ENCODE data around the gene LINS1.

The LINS1 gene

GRCh38 chr15:100544946-100545345 is 57.0 kb downstream of the LINS1 start:
- no peaks in the 10 kb centered on the region for H3K4me1 ChIP-seq (ENCODE audit: control insufficient read depth, low read depth, low read length)
- no peak overlapping the region for H3K9ac ChIP-seq (ENCODE audit: low read length)
- H3K9me3 ChIP-seq (ENCODE audit: control insufficient read depth, low read depth, low read length), result no peaks in the 10 kb centered on the region
- H3K4me3 ChIP-seq (ENCODE audit: low read length), result no peak overlapping the region
- H3K27me3 ChIP-seq (ENCODE audit: control insufficient read depth, insufficient read depth, low read length), result no peaks in the 10 kb centered on the region
- H3K36me3 ChIP-seq (ENCODE audit: control insufficient read depth, low read depth, low read length), result no peaks in the 10 kb centered on the region
- H3K27ac ChIP-seq (ENCODE audit: low read length), result no peak overlapping the region

DNA sequence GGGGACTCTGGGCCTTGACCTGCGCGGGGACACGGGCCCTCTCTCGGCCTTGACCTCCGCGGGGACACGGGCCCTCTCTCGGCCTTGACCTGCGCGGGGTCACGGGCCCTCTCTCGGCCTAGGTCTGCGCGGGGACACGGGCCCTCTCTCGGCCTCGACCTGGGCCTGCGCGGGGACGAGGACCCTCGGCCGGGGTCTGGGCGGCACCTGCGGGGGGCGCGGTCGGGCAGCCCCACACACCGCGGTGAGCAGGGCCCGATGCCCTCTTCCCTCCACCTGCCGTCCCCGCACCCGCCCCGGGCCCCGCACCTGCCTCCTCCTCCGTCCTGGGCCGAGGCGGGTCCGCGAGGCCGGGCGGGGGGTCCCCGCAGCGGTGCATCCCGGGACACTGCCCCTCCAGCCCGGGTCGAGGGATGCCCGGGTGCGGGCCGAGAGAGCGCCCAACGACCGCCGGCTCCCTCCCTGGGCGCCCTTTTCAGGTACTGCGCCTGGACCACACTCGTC is 57.6 kb downstream of the LINS1 start:
- H3K4me1 ChIP-seq (ENCODE audit: control insufficient read depth, low read depth, low read length), result no peaks in the 10 kb centered on the region
- no peak overlapping the region for H3K9ac ChIP-seq (ENCODE audit: low read length)
- no peaks in the 10 kb centered on the region for H3K36me3 ChIP-seq (ENCODE audit: control insufficient read depth, low read depth, low read length)
- H3K27ac ChIP-seq (ENCODE audit: low read length), result no peak overlapping the region
- H3K9me3 ChIP-seq (ENCODE audit: control insufficient read depth, low read depth, low read length), result no peaks in the 10 kb centered on the region
- H3K4me3 ChIP-seq (ENCODE audit: low read length), result no peak overlapping the region
- H3K27me3 ChIP-seq (ENCODE audit: control insufficient read depth, insufficient read depth, low read length), result no peaks in the 10 kb centered on the region

DNA sequence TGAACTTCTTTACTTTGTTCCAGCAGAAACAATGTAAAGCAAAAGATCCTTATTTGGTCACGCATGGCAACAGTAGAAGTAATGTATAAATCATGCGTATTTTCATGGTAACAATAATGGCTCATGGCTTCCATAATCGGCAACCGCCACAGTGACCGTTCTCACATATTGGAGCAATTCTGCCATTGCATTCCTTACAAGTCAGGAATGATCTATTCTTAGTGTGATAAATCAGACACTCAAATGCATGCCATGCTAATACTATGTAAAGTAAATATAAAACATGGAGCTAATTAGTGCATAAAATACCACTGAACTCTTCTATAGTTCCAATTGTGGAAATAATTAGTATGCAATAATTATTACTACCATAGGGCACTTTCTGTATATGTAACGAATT is 59.7 kb downstream of the LINS1 start:
- H3K4me1 ChIP-seq (ENCODE audit: control insufficient read depth, low read depth, low read length), result no peaks in the 10 kb centered on the region
- no peak overlapping the region for H3K4me3 ChIP-seq (ENCODE audit: low read length)
- H3K9me3 ChIP-seq (ENCODE audit: control insufficient read depth, low read depth, low read length), result no peaks in the 10 kb centered on the region
- H3K27me3 ChIP-seq (ENCODE audit: control insufficient read depth, insufficient read depth, low read length), result no peaks in the 10 kb centered on the region
- H3K9ac ChIP-seq (ENCODE audit: low read length), result no peak overlapping the region
- no peak overlapping the region for H3K27ac ChIP-seq (ENCODE audit: low read length)
- H3K36me3 ChIP-seq (ENCODE audit: control insufficient read depth, low read depth, low read length), result no peaks in the 10 kb centered on the region

GRCh38 chr15:100537331-100537730 is 64.7 kb downstream of the LINS1 start:
- H3K27ac ChIP-seq (ENCODE audit: low read length), result no peak overlapping the region
- no peaks in the 10 kb centered on the region for H3K36me3 ChIP-seq (ENCODE audit: control insufficient read depth, low read depth, low read length)
- H3K4me1 ChIP-seq (ENCODE audit: control insufficient read depth, low read depth, low read length), result no peaks in the 10 kb centered on the region
- no peaks in the 10 kb centered on the region for H3K9me3 ChIP-seq (ENCODE audit: control insufficient read depth, low read depth, low read length)
- no peaks in the 10 kb centered on the region for H3K27me3 ChIP-seq (ENCODE audit: control insufficient read depth, insufficient read depth, low read length)
- no peak overlapping the region for H3K4me3 ChIP-seq (ENCODE audit: low read length)
- no peak overlapping the region for H3K9ac ChIP-seq (ENCODE audit: low read length)

GRCh38 chr15:100536733-100537132 is 65.3 kb downstream of the LINS1 start:
- H3K4me1 ChIP-seq (ENCODE audit: control insufficient read depth, low read depth, low read length), result no peaks in the 10 kb centered on the region
- H3K27me3 ChIP-seq (ENCODE audit: control insufficient read depth, insufficient read depth, low read length), result no peaks in the 10 kb centered on the region
- H3K9ac ChIP-seq (ENCODE audit: low read length), result no peak overlapping the region
- H3K4me3 ChIP-seq (ENCODE audit: low read length), result no peak overlapping the region
- H3K9me3 ChIP-seq (ENCODE audit: control insufficient read depth, low read depth, low read length), result no peaks in the 10 kb centered on the region
- no peak overlapping the region for H3K27ac ChIP-seq (ENCODE audit: low read length)
- no peaks in the 10 kb centered on the region for H3K36me3 ChIP-seq (ENCODE audit: control insufficient read depth, low read depth, low read length)

- Histone ChIP-seq H3K9ac (ENCODE audit: low read length) (no peak overlapping the region), H3K27me3 (ENCODE audit: control insufficient read depth, insufficient read depth, low read length) (no peaks in the 10 kb centered on the region), H3K4me1 (ENCODE audit: control insufficient read depth, low read depth, low read length) (no peaks in the 10 kb centered on the region), H3K9me3 (ENCODE audit: control insufficient read depth, low read depth, low read length) (no peaks in the 10 kb centered on the region), H3K4me3 (ENCODE audit: low read length) (no peak overlapping the region), H3K27ac (ENCODE audit: low read length) (no peak overlapping the region), H3K36me3 (ENCODE audit: control insufficient read depth, low read depth, low read length) (no peaks in the 10 kb centered on the region)
Observed at GRCh38 chr15:100533886-100534285, 68.1 kb downstream of the LINS1 start.

DNA sequence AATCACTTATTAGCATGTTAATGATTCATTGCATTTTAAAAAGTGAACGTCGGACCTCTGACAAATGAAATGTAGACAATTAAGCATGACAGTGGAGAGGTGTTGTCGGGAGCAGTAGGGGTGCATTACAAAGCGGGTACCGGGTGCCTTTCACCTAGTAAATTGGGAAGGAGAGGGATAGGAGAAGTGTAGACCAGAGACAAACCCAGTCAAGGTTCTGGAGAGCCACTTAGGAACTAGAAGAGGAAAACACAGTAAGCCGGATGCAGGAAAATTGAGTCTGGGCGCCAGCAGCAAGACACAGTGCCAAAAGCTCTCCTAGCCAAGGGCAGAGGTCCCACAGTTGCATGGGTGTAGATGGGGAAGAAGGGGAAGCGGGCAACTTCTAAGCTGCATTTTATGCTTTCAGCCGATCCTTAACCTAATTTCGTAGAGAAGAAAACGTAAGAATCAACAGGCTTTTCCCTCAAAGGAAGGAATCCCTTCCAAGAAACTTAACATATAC is 70.1 kb downstream of the LINS1 start:
- no peak overlapping the region for H3K27ac ChIP-seq (ENCODE audit: low read length)
- no peaks in the 10 kb centered on the region for H3K4me1 ChIP-seq (ENCODE audit: control insufficient read depth, low read depth, low read length)
- H3K9me3 ChIP-seq (ENCODE audit: control insufficient read depth, low read depth, low read length), result no peaks in the 10 kb centered on the region
- H3K36me3 ChIP-seq (ENCODE audit: control insufficient read depth, low read depth, low read length), result no peaks in the 10 kb centered on the region
- H3K4me3 ChIP-seq (ENCODE audit: low read length), result no peak overlapping the region
- no peak overlapping the region for H3K9ac ChIP-seq (ENCODE audit: low read length)
- no peaks in the 10 kb centered on the region for H3K27me3 ChIP-seq (ENCODE audit: control insufficient read depth, insufficient read depth, low read length)

GRCh38 chr15:100531204-100531603 is 70.8 kb downstream of the LINS1 start:
- H3K9ac ChIP-seq (ENCODE audit: low read length), result no peak overlapping the region
- H3K27ac ChIP-seq (ENCODE audit: low read length), result no peak overlapping the region
- H3K9me3 ChIP-seq (ENCODE audit: control insufficient read depth, low read depth, low read length), result no peaks in the 10 kb centered on the region
- no peaks in the 10 kb centered on the region for H3K27me3 ChIP-seq (ENCODE audit: control insufficient read depth, insufficient read depth, low read length)
- H3K36me3 ChIP-seq (ENCODE audit: control insufficient read depth, low read depth, low read length), result no peaks in the 10 kb centered on the region
- no peak overlapping the region for H3K4me3 ChIP-seq (ENCODE audit: low read length)
- no peaks in the 10 kb centered on the region for H3K4me1 ChIP-seq (ENCODE audit: control insufficient read depth, low read depth, low read length)

GRCh38 chr15:100529556-100529955 is 72.4 kb downstream of the LINS1 start:
- Histone ChIP-seq H3K4me1 (ENCODE audit: control insufficient read depth, low read depth, low read length) (no peaks in the 10 kb centered on the region), H3K27me3 (ENCODE audit: control insufficient read depth, insufficient read depth, low read length) (no peaks in the 10 kb centered on the region), H3K4me3 (ENCODE audit: low read length) (no peak overlapping the region), H3K9ac (ENCODE audit: low read length) (no peak overlapping the region), H3K9me3 (ENCODE audit: control insufficient read depth, low read depth, low read length) (no peaks in the 10 kb centered on the region), H3K36me3 (ENCODE audit: control insufficient read depth, low read depth, low read length) (no peaks in the 10 kb centered on the region), H3K27ac (ENCODE audit: low read length) (no peak overlapping the region)

DNA sequence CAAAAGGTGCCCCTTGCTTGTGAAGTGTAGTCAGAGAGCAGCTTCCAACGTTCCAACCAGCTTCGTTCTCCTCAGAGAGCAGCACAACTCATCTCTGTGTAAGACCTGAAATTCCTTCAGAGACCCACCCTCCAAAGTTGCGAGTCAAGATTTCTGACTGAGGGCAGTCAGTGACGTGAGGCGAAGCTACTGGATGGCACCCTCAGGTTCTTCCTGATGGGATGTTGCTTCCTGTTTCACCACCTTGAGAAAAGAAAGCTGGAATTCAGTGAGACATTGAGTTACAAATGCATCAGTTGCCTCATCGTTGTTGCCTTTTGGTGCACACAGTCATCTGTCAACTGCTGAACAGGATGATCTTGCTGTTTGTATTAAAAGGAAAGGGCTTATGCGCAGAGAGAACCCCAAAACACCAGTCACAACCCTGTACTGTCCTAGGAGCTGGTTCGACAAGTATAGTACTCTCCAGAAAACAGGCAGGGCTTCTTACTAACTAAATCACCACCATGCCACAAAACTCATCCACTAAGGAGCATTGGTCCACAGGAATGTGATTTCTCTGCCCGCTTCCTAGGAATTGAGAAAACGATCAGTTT is 73.1 kb downstream of the LINS1 start, which contains the start of gene CERS3:
TSS of gene CERS3 (minus strand) at position 118 of the 596 bp plus-strand sequence. CDS start 27,101 bp downstream, outside the sequence.
- Histone ChIP-seq H3K27ac (ENCODE audit: low read length) (no peak within 1 kb of the TSS), H3K4me3 (ENCODE audit: low read length) (no peak within 1 kb of the TSS), H3K9me3 (ENCODE audit: control insufficient read depth, low read depth, low read length) (no peaks in the 10 kb centered on the region), H3K36me3 (ENCODE audit: control insufficient read depth, low read depth, low read length) (no peaks in the 10 kb centered on the region), H3K9ac (ENCODE audit: low read length) (no peak within 1 kb of the TSS), H3K27me3 (ENCODE audit: control insufficient read depth, insufficient read depth, low read length) (no peaks in the 10 kb centered on the region), H3K4me1 (ENCODE audit: control insufficient read depth, low read depth, low read length) (no peaks in the 10 kb centered on the region)

DNA sequence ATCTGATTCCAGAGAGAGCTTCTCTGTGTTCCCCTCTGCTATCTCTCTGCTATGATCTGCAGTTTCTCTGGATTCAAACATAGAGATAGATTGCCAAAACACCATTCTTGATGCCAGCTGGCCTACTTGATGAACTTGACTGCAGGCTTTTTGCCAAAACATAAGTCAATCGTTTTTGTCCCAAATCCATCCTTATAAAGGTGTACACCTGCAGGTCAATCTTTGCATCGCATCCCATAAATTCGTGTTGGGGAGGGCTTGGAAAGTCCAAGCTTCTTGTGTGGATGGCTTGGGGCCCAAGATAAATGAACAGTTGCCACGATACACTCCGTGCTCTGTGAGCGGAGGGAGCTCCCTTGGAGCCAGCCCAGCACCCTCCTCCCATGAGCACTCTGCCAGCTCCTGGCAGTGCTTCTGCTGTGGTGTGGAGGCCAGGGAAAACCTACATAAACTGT is 75.9 kb downstream of the LINS1 start:
- no peaks in the 10 kb centered on the region for H3K36me3 ChIP-seq (ENCODE audit: control insufficient read depth, low read depth, low read length)
- H3K9ac ChIP-seq (ENCODE audit: low read length), result no peak overlapping the region

GRCh38 chr15:100525436-100525835 is 76.5 kb downstream of the LINS1 start:
- H3K9ac ChIP-seq (ENCODE audit: low read length), result no peak overlapping the region
- no peaks in the 10 kb centered on the region for H3K4me1 ChIP-seq (ENCODE audit: control insufficient read depth, low read depth, low read length)
- H3K36me3 ChIP-seq (ENCODE audit: control insufficient read depth, low read depth, low read length), result no peaks in the 10 kb centered on the region
- H3K27ac ChIP-seq (ENCODE audit: low read length), result no peak overlapping the region
- H3K9me3 ChIP-seq (ENCODE audit: control insufficient read depth, low read depth, low read length), result no peaks in the 10 kb centered on the region
- H3K4me3 ChIP-seq (ENCODE audit: low read length), result no peak overlapping the region
- no peaks in the 10 kb centered on the region for H3K27me3 ChIP-seq (ENCODE audit: control insufficient read depth, insufficient read depth, low read length)

More for the DNA sequence above, 75.9 kb downstream of the LINS1 start:
- Histone ChIP-seq H3K4me1 (ENCODE audit: control insufficient read depth, low read depth, low read length) (no peaks in the 10 kb centered on the region), H3K4me3 (ENCODE audit: low read length) (no peak overlapping the region), H3K9me3 (ENCODE audit: control insufficient read depth, low read depth, low read length) (no peaks in the 10 kb centered on the region), H3K27me3 (ENCODE audit: control insufficient read depth, insufficient read depth, low read length) (no peaks in the 10 kb centered on the region), H3K27ac (ENCODE audit: low read length) (no peak overlapping the region)
